SK-N-SH (cell line): ENCODE data around the gene FZD10. TPM values are rescaled to one million over a fixed set of nuclear protein-coding genes. Genes with fewer than 3 reads are reported as not detected.

Experiments
- CTCF ChIA-PET: fragments of 300-600, 350-600 bp; formaldehyde crosslinking; extraction: SDS; loops from one replicate; lab custom pipeline; 2021; lab: Yijun Ruan, JAX
- POLR2A ChIA-PET: fragments of 350-600 bp; sonication (Branson Sonifier 250); formaldehyde crosslinking; extraction: SDS; loops from one replicate; lab custom pipeline; 2020; ENCODE audit warnings: antibody characterized with exemption, inconsistent platforms; lab: Yijun Ruan, JAX
- DNase-seq: peaks from one replicate; pipeline ENCODE4 v3.0.0; 2012
- H2AFZ ChIP-seq: fragments of 200-600 bp; sonication (generic); 2 replicates; pipeline ENCODE4 v1.8.1; 2016; ENCODE audit warnings: antibody characterized with exemption, mild to moderate bottlenecking, low read depth
- H3F3A ChIP-seq: fragments of 200-600 bp; sonication (generic); replicated peaks from 2 replicates; pipeline ENCODE3; 2016; ENCODE audit warnings: antibody characterized with exemption, mild to moderate bottlenecking; ENCODE audit not compliant: insufficient read depth
- H3K27ac ChIP-seq, 2 experiments: fragments of 200-500 bp in 1 of 2; fragments of 200-600 bp in 1 of 2; sonication (Bioruptor generic) in 1 of 2; sonication (generic), shearing (Covaris generic) in 1 of 2; 2 replicates each; pipeline versions ENCODE4 v1.5.1 to v1.6.1; 2014 to 2016; ENCODE audit warnings: low read depth in 2 of 2, inconsistent platforms in 1 of 2, low read length in 1 of 2, mild to moderate bottlenecking in 1 of 2, mixed read lengths in 1 of 2
- H3K27me3 ChIP-seq: fragments of 200-600 bp; sonication (generic), shearing (Covaris generic); 2 replicates; pipeline ENCODE4 v1.6.1; 2016; ENCODE audit warnings: mixed run types; ENCODE audit not compliant: insufficient read depth
- H3K36me3 ChIP-seq, 2 experiments: fragments of 200-500 bp in 1 of 2; fragments of 200-600 bp in 1 of 2; sonication (Bioruptor generic) in 1 of 2; sonication (generic) in 1 of 2; replicated peaks in 1 of 2; 2 replicates each; pipeline versions ENCODE3 to v1.5.1; 2014 to 2016; ENCODE audit warnings: low read length in 1 of 2, mild to moderate bottlenecking in 1 of 2; ENCODE audit not compliant: insufficient read depth in 2 of 2, control insufficient read depth in 1 of 2
- H3K4me1 ChIP-seq, 2 experiments: fragments of 200-500 bp in 1 of 2; fragments of 200-600 bp in 1 of 2; sonication (Bioruptor generic) in 1 of 2; sonication (generic), shearing (Covaris generic) in 1 of 2; 2 replicates each; pipeline versions ENCODE4 v1.5.1 to v1.6.1; 2014 to 2016; ENCODE audit warnings: low read depth in 1 of 2, low read length in 1 of 2, mixed run types in 1 of 2; ENCODE audit not compliant: insufficient read depth in 2 of 2, control insufficient read depth in 1 of 2
- H3K4me2 ChIP-seq: fragments of 200-600 bp; sonication (generic), shearing (Covaris generic); 2 replicates; pipeline ENCODE4 v1.6.1; 2017; ENCODE audit warnings: mixed run types
- H3K4me3 ChIP-seq, 2 experiments: fragments of 200-500 bp in 1 of 2; fragments of 200-600 bp in 1 of 2; sonication (Bioruptor generic) in 1 of 2; sonication (generic), shearing (Covaris generic) in 1 of 2; 2 replicates each; pipeline versions ENCODE4 v1.5.1 to v1.8.1; 2014 to 2016; ENCODE audit warnings: low read depth in 2 of 2, inconsistent platforms in 1 of 2, low read length in 1 of 2, mild to moderate bottlenecking in 1 of 2, mixed read lengths in 1 of 2, moderate library complexity in 1 of 2
- H3K79me2 ChIP-seq: fragments of 200-600 bp; sonication (generic); 2 replicates; pipeline ENCODE4 v1.8.1; 2017; ENCODE audit warnings: mild to moderate bottlenecking; ENCODE audit not compliant: insufficient read depth
- H3K9ac ChIP-seq: fragments of 200-600 bp; sonication (generic); 2 replicates; pipeline ENCODE4 v1.6.1; 2017; ENCODE audit warnings: mixed run types
- H3K9me2 ChIP-seq: fragments of 200-600 bp; sonication (generic); 2 replicates; pipeline ENCODE4 v1.6.1; 2017; ENCODE audit warnings: mixed run types
- H3K9me3 ChIP-seq: fragments of 200-600 bp; sonication (generic); 2 replicates; pipeline ENCODE4 v1.6.1; 2017; ENCODE audit warnings: mixed run types, mild to moderate bottlenecking, moderate library complexity
- H4K20me1 ChIP-seq: fragments of 200-600 bp; sonication (generic); 2 replicates; pipeline ENCODE4 v1.6.1; 2017; ENCODE audit warnings: mild to moderate bottlenecking, mixed run types; ENCODE audit not compliant: insufficient read depth
- CHD2 ChIP-seq: fragments of 150-350 bp; IDR thresholded peaks from 2 replicates; pipeline ENCODE4 v1.6.1; 2018; ENCODE audit warnings: low read length; ENCODE audit not compliant: partially characterized antibody
- EP300 ChIP-seq, 2 experiments: IDR thresholded peaks; 2 replicates each; pipeline versions ENCODE4 v1.4.0 to v1.6.1; 2012; ENCODE audit warnings: borderline replicate concordance in 1 of 2, low read depth in 1 of 2, low read length in 1 of 2
- EZH2phosphoT487 ChIP-seq: fragments of 200-600 bp; sonication (generic); IDR thresholded peaks from 2 replicates; pipeline ENCODE4 v1.6.1; 2017; ENCODE audit warnings: low read depth, mixed run types, mild to moderate bottlenecking, antibody characterized with exemption, moderate library complexity, borderline replicate concordance
- FOSL2 ChIP-seq: IDR thresholded peaks from 2 replicates; pipeline ENCODE4 v1.4.0; 2012; ENCODE audit warnings: low read depth, mild to moderate bottlenecking, moderate library complexity, borderline replicate concordance
- FOXJ3 ChIP-seq: sonication (generic); formaldehyde crosslinking; IDR thresholded peaks from 2 replicates; pipeline ENCODE4 v1.5.1; 2020; ENCODE audit warnings: mild to moderate bottlenecking, missing genetic modification reagents
- FOXM1 ChIP-seq: IDR thresholded peaks from 2 replicates; pipeline ENCODE4 v1.4.0; 2012; ENCODE audit warnings: low read depth, mild to moderate bottlenecking
- IRF3 ChIP-seq: fragments of 150-350 bp; IDR thresholded peaks from 2 replicates; pipeline ENCODE4 v1.6.1; 2016; ENCODE audit warnings: mild to moderate bottlenecking, low read depth, low read length
- MAX ChIP-seq: IDR thresholded peaks from 2 replicates; pipeline ENCODE4 v1.4.0; 2012; ENCODE audit warnings: low read depth
- MEF2A ChIP-seq: IDR thresholded peaks from 2 replicates; pipeline ENCODE4 v1.4.0; 2012; ENCODE audit warnings: low read depth, borderline replicate concordance
- MXI1 ChIP-seq: IDR thresholded peaks from 2 replicates; pipeline ENCODE4 v1.6.1; 2012; ENCODE audit warnings: mild to moderate bottlenecking, low read depth, low read length, improper control_type of control experiment
- PBX3 ChIP-seq: IDR thresholded peaks from 2 replicates; pipeline ENCODE4; 2012
- POLR2AphosphoS5 ChIP-seq: IDR thresholded peaks from 2 replicates; pipeline ENCODE4 v1.6.1; 2012; ENCODE audit warnings: low read depth, low read length
- RAD21 ChIP-seq: IDR thresholded peaks from 2 replicates; pipeline ENCODE4 v1.6.1; 2012; ENCODE audit warnings: mild to moderate bottlenecking, low read length
- RCOR1 ChIP-seq: fragments of 150-350 bp; IDR thresholded peaks from 2 replicates; pipeline ENCODE4 v1.6.1; 2017; ENCODE audit warnings: antibody characterized with exemption, low read length
- REST ChIP-seq: IDR thresholded peaks from 2 replicates; pipeline ENCODE4 v1.6.1; 2012; ENCODE audit warnings: mild to moderate bottlenecking, low read depth, low read length, moderate library complexity
- SIN3A ChIP-seq: IDR thresholded peaks from 2 replicates; pipeline ENCODE4 v1.6.1; 2012; ENCODE audit warnings: low read depth, mild to moderate bottlenecking, low read length, moderate library complexity, borderline replicate concordance
- SMC3 ChIP-seq: IDR thresholded peaks from 2 replicates; pipeline ENCODE4 v1.6.1; 2012; ENCODE audit warnings: low read depth, low read length, improper control_type of control experiment
- TAF1 ChIP-seq: IDR thresholded peaks from 2 replicates; pipeline ENCODE4 v1.6.1; 2012; ENCODE audit warnings: low read depth, mild to moderate bottlenecking, low read length, moderate library complexity, borderline replicate concordance
- TEAD4 ChIP-seq: IDR thresholded peaks from 2 replicates; pipeline ENCODE4 v1.4.0; 2012; ENCODE audit warnings: mild to moderate bottlenecking, borderline replicate concordance; ENCODE audit not compliant: insufficient read depth
- YY1 ChIP-seq: IDR thresholded peaks from 2 replicates; pipeline ENCODE4 v1.4.0; 2012; ENCODE audit warnings: low read depth, mild to moderate bottlenecking
- WGBS: methylation state at CpG from one replicate; pipeline ENCODE4 v1.1.6; 2017; ENCODE audit warnings: low lambda C conversion rate; 5-methylcytosine and 5-hydroxymethylcytosine counted together
- polyA plus RNA-seq, 3 experiments: library from polyadenylated mRNA; depleted of rRNA; stranded (reverse); fragments of >200 nt; gene quantifications; 2 replicates each; pipeline ENCODE4 v1.2.3, GENCODE V29; 2012

The FZD10 gene
- polyA plus RNA-seq, 1 of the 3 experiments (the other 2 are of a cell fraction): not detected

GRCh38 chr12:130179191-130179590, 16.9 kb downstream of the FZD10 start:
- TF ChIP-seq SIN3A: no peak
- no peak for TF ChIP-seq PBX3
- TF ChIP-seq SMC3: no peak
- no peak for TF ChIP-seq FOSL2
- TF ChIP-seq EZH2phosphoT487: no peak
- TF ChIP-seq FOXM1: no peak
- no peak for TF ChIP-seq IRF3
- no peak for TF ChIP-seq YY1
- no peak for TF ChIP-seq TAF1
- TF ChIP-seq MEF2A: no peak
- TF ChIP-seq CHD2: no peak
- TF ChIP-seq MAX: no peak
- TF ChIP-seq POLR2AphosphoS5: no peak
- no peak for TF ChIP-seq RAD21
- TF ChIP-seq FOXJ3 (CRISPR knock-in tag): no peak
- TF ChIP-seq RCOR1: no peak
- TF ChIP-seq EP300 (IDR thresholded peaks at IDR 0.05; ENCODE audit: borderline replicate concordance in 1 of 2, low read depth in 1 of 2, low read length in 1 of 2): no peak
- no peak for TF ChIP-seq TEAD4
- no peak for TF ChIP-seq REST
- no peak for TF ChIP-seq MXI1
- TF ChIP-seq, all 33 proteins: peak for 0
- no peaks in the 10 kb centered on the region for H4K20me1 ChIP-seq
- 32% methylated on average over 6 of the region's 7 CpGs for WGBS
- DNase-seq: no peak
- H3F3A ChIP-seq: no peaks in the 10 kb centered on the region
- no peaks in the 10 kb centered on the region for H3K79me2 ChIP-seq
- ChIA-PET POLR2A (no interaction called here), CTCF (interaction anchor here (0.6 to 1.3 kb wide), 2 partner anchors 23 to 264 kb away, joined by 3 read pairs; no protein-coding TSS in a partner anchor)
- no peak overlapping the region for H3K4me2 ChIP-seq
- no peaks in the 10 kb centered on the region for H3K36me3 ChIP-seq
- H3K4me1 ChIP-seq: no peaks in the 10 kb centered on the region
- no peak overlapping the region for H3K27ac ChIP-seq
- H3K9me3 ChIP-seq: no peaks in the 10 kb centered on the region
- H3K4me3 ChIP-seq: no peak overlapping the region
- no peaks in the 10 kb centered on the region for H3K9me2 ChIP-seq
- no peaks in the 10 kb centered on the region for H3K27me3 ChIP-seq
- no peak overlapping the region for H2AFZ ChIP-seq
- H3K9ac ChIP-seq: no peak overlapping the region
